Neural cell (in vitro differentiated cells): ENCODE results near the gene SHROOM2. TPM values are rescaled to one million over a fixed set of nuclear protein-coding genes. Genes with fewer than 3 reads are reported as not detected.

ENCODE experiments used
- H2AFZ ChIP-seq: fragments of 200-600, 300-800 bp; sonication (generic), shearing (Covaris generic); 2 replicates; pipeline ENCODE4 v1.6.0; 2014; ENCODE audit warnings: low read depth, mild to moderate bottlenecking, antibody characterized with exemption, low read length, moderate library complexity
- H3F3A ChIP-seq: fragments of 200-600 bp; shearing (Covaris generic); 2 replicates; pipeline ENCODE4 v1.6.1; 2016; ENCODE audit warnings: mild to moderate bottlenecking, moderate library complexity, mixed read lengths, antibody characterized with exemption, low read length; ENCODE audit not compliant: insufficient read depth, poor library complexity, severe bottlenecking
- H3K27ac ChIP-seq: fragments of 200-600, 300-800 bp; sonication (generic), shearing (Covaris generic); 2 replicates; pipeline ENCODE4 v1.5.1; 2014; ENCODE audit warnings: mild to moderate bottlenecking, low read length, moderate library complexity
- H3K27me3 ChIP-seq: fragments of 300-800, 200-600 bp; sonication (generic), shearing (Covaris generic); 2 replicates; pipeline ENCODE4 v1.6.0; 2014; ENCODE audit warnings: mild to moderate bottlenecking, low read depth, low read length, moderate library complexity; ENCODE audit not compliant: insufficient read depth
- H3K36me3 ChIP-seq: fragments of 300-800, 200-600 bp; sonication (generic), shearing (Covaris generic); 2 replicates; pipeline ENCODE4 v1.5.1; 2014; ENCODE audit warnings: mild to moderate bottlenecking, antibody characterized with exemption, low read length, moderate library complexity; ENCODE audit not compliant: insufficient read depth
- H3K4me2 ChIP-seq: fragments of 300-800, 200-600 bp; sonication (generic), shearing (Covaris generic); 2 replicates; pipeline ENCODE4 v1.6.0; 2014; ENCODE audit warnings: mild to moderate bottlenecking, low read length
- H3K4me3 ChIP-seq: fragments of 300-800, 200-600 bp; sonication (generic), shearing (Covaris generic); 2 replicates; pipeline ENCODE4 v1.5.1; 2014; ENCODE audit warnings: mild to moderate bottlenecking, low read length, moderate library complexity
- H3K79me2 ChIP-seq: fragments of 200-600 bp; shearing (Covaris generic); replicated peaks from 2 replicates; pipeline ENCODE4 v1.6.0; 2014; ENCODE audit warnings: mild to moderate bottlenecking, low read length, moderate library complexity; ENCODE audit not compliant: insufficient read depth
- H3K9ac ChIP-seq: fragments of 300-800, 200-600 bp; sonication (generic), shearing (Covaris generic); 2 replicates; pipeline ENCODE4 v1.6.1; 2016; ENCODE audit warnings: mild to moderate bottlenecking, low read length, mixed read lengths
- H3K9me2 ChIP-seq: fragments of 200-600 bp; shearing (Covaris generic); 2 replicates; pipeline ENCODE4 v1.6.1; 2016; ENCODE audit warnings: mild to moderate bottlenecking, low read length, mixed read lengths; ENCODE audit not compliant: insufficient read depth
- H3K9me3 ChIP-seq: fragments of 200-600, 300-800 bp; sonication (generic), shearing (Covaris generic); 2 replicates; pipeline ENCODE4 v1.6.1; 2016; ENCODE audit warnings: mild to moderate bottlenecking, mixed run types, low read length, moderate library complexity, mixed read lengths
- H4K20me1 ChIP-seq: fragments of 200-600 bp; shearing (Covaris generic); 2 replicates; pipeline ENCODE4 v1.6.1; 2016; ENCODE audit warnings: mild to moderate bottlenecking, mixed run types; ENCODE audit not compliant: insufficient read depth
- EZH2 ChIP-seq: fragments of 200-600, 300-800 bp; shearing (Covaris generic), sonication (generic); IDR thresholded peaks from 2 replicates; pipeline ENCODE4 v1.6.1; 2014; ENCODE audit warnings: antibody characterized with exemption, low read length, borderline replicate concordance, mild to moderate bottlenecking; ENCODE audit not compliant: insufficient read depth, poor library complexity, severe bottlenecking
- MXI1 ChIP-seq: fragments of 450-650 bp; conservative IDR thresholded peaks from 2 replicates; pipeline ENCODE4 v1.6.1; 2014; ENCODE audit warnings: antibody characterized with exemption, mild to moderate bottlenecking; ENCODE audit not compliant: poor library complexity, severe bottlenecking
- POLR2AphosphoS5 ChIP-seq: IDR thresholded peaks from 2 replicates; pipeline ENCODE4 v1.6.1; 2012
- RAD21 ChIP-seq: fragments of 450-650 bp; conservative IDR thresholded peaks from 2 replicates; pipeline ENCODE4 v1.6.1; 2014; ENCODE audit warnings: antibody characterized with exemption, mild to moderate bottlenecking, moderate library complexity
- SMC3 ChIP-seq: fragments of 450-650 bp; conservative IDR thresholded peaks from 2 replicates; pipeline ENCODE4 v1.6.1; 2014; ENCODE audit warnings: antibody characterized with exemption, mild to moderate bottlenecking, moderate library complexity; ENCODE audit not compliant: poor library complexity
- polyA plus RNA-seq: library from polyadenylated mRNA; depleted of rRNA; stranded (reverse); fragments of >200 nt; gene quantifications from 2 replicates; pipeline ENCODE4 v1.2.3, GENCODE V29; 2014
- TF ChIP-seq, protein P1 (sequence below): fragments of 450-650 bp; IDR thresholded peaks from 2 replicates; pipeline ENCODE4 v1.5.1; 2014; ENCODE audit warnings: antibody characterized with exemption, mild to moderate bottlenecking, moderate library complexity; ENCODE audit not compliant: poor library complexity, severe bottlenecking
- TF ChIP-seq, protein P2 (sequence below): IDR thresholded peaks from 2 replicates; pipeline ENCODE4 v1.6.1; 2012; ENCODE audit warnings: borderline replicate concordance

Gene SHROOM2
- polyA plus RNA-seq, 1 donor from 2014 or later = 9.2 TPM

GRCh38 chrX:9880870-9881269 is 94.6 kb downstream of the SHROOM2 start:
- Histone ChIP-seq H3K4me2 (no peak overlapping the region), H3K27me3 (no peaks in the 10 kb centered on the region), H2AFZ (no peak overlapping the region), H3K9me3 (no peaks in the 10 kb centered on the region), H3K9ac (no peak overlapping the region), H3K36me3 (no peaks in the 10 kb centered on the region), H4K20me1 (no peaks in the 10 kb centered on the region), H3K79me2 (no peaks in the 10 kb centered on the region), H3F3A (no peaks in the 10 kb centered on the region), H3K9me2 (no peaks in the 10 kb centered on the region), H3K27ac (no peak overlapping the region), H3K4me3 (no peak overlapping the region)
- TF ChIP-seq RAD21 = no peak
- TF ChIP-seq, protein P1, sequence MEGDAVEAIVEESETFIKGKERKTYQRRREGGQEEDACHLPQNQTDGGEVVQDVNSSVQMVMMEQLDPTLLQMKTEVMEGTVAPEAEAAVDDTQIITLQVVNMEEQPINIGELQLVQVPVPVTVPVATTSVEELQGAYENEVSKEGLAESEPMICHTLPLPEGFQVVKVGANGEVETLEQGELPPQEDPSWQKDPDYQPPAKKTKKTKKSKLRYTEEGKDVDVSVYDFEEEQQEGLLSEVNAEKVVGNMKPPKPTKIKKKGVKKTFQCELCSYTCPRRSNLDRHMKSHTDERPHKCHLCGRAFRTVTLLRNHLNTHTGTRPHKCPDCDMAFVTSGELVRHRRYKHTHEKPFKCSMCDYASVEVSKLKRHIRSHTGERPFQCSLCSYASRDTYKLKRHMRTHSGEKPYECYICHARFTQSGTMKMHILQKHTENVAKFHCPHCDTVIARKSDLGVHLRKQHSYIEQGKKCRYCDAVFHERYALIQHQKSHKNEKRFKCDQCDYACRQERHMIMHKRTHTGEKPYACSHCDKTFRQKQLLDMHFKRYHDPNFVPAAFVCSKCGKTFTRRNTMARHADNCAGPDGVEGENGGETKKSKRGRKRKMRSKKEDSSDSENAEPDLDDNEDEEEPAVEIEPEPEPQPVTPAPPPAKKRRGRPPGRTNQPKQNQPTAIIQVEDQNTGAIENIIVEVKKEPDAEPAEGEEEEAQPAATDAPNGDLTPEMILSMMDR = no peak
- TF ChIP-seq POLR2AphosphoS5 = no peak
- TF ChIP-seq SMC3 = no peak
- no peak for TF ChIP-seq EZH2
- TF ChIP-seq MXI1 = no peak

DNA sequence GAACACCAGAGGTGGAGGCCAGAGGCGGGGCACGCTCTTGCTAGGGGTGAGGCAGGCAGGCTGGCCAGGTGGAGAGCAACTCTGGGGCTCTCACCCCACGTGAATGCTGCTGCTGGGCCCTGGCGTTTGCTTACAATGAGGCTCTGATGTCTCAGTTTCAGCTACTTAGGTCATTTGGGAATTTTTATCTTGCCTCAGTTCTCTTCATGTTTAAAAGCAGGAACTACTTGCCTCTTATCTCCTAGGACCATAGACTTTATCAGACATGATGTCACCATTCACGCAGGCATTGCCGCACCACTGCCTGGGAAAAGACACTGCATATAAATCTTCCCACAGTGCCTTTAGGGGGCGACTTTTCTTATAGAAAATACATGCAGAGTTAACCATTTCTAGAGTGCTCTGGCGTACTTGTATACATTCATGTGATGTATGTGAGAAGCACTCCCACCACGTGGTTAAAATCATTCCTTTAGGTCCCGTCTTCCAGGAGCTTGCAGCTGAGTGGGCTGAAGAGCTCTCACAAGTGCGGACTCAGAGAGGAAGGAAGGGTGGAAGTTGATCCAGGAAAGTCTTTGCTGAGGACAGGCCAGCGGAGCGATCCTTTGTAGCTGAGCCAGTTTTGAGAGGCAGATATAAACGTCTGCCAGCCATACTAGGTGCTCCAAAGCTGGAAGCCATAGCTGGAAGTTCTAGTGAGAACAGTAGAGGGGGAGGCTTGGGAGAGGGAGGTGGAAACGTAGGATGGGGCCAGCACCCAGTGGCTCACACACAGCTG is 96.6 kb downstream of the SHROOM2 start:
- H3K4me3 ChIP-seq = no peak overlapping the region
- H3K9ac ChIP-seq = no peak overlapping the region
- H3K27ac ChIP-seq = no peak overlapping the region
- H3K36me3 ChIP-seq = no peaks in the 10 kb centered on the region
- H3F3A ChIP-seq = no peaks in the 10 kb centered on the region
- H3K9me2 ChIP-seq = no peaks in the 10 kb centered on the region
- H3K79me2 ChIP-seq = no peaks in the 10 kb centered on the region
- TF ChIP-seq, protein P2, sequence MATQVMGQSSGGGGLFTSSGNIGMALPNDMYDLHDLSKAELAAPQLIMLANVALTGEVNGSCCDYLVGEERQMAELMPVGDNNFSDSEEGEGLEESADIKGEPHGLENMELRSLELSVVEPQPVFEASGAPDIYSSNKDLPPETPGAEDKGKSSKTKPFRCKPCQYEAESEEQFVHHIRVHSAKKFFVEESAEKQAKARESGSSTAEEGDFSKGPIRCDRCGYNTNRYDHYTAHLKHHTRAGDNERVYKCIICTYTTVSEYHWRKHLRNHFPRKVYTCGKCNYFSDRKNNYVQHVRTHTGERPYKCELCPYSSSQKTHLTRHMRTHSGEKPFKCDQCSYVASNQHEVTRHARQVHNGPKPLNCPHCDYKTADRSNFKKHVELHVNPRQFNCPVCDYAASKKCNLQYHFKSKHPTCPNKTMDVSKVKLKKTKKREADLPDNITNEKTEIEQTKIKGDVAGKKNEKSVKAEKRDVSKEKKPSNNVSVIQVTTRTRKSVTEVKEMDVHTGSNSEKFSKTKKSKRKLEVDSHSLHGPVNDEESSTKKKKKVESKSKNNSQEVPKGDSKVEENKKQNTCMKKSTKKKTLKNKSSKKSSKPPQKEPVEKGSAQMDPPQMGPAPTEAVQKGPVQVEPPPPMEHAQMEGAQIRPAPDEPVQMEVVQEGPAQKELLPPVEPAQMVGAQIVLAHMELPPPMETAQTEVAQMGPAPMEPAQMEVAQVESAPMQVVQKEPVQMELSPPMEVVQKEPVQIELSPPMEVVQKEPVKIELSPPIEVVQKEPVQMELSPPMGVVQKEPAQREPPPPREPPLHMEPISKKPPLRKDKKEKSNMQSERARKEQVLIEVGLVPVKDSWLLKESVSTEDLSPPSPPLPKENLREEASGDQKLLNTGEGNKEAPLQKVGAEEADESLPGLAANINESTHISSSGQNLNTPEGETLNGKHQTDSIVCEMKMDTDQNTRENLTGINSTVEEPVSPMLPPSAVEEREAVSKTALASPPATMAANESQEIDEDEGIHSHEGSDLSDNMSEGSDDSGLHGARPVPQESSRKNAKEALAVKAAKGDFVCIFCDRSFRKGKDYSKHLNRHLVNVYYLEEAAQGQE = no peak
- TF ChIP-seq SMC3 (no peak), EZH2 (no peak)
- TF ChIP-seq, protein P1 = no peak
- no peak overlapping the region for H3K4me2 ChIP-seq
- no peaks in the 10 kb centered on the region for H3K27me3 ChIP-seq
- no peaks in the 10 kb centered on the region for H3K9me3 ChIP-seq
- H2AFZ ChIP-seq = no peak overlapping the region
- H4K20me1 ChIP-seq = no peaks in the 10 kb centered on the region
